Measurements from ENCODE around the gene GMEB1.

DNA sequence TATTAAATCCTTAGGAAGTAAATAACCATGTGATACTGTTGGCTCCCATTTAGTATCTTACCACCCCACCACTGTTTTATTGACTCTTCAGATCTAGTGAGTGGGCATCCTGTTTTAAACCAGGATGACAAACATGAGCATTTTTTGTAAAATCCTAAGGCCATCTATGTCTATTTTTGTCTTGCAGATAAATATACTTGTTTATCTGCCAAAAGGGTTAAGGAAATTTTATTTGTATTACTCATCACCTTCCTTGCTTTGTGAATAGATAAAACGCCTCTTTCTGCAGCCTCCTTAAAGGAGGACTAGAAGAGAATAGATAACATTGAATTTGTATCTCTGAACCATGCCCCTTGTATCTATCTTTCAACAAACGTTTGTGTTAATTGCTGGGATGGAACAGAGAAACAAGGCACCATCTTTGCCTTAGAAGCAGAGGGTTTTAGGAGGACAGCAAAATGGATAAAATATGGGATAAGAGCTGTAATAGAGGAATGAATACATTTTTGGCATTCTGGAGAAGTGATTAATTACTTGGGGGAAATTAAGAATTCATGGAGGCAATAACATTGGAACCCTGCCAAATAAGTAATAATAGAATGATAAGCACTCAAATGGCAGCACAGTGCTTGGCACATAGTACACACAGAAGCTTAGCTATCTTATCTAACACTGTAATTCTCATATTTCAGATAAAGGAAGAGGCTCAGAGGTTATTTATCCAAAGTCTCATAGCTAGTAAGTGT is 82.9 kb downstream of the GMEB1 start:
- TF ChIP-seq POLR2A (IDR thresholded peaks at IDR 0.05; ENCODE audit: low read length): no peak
- no peak for TF ChIP-seq GATA1 (IDR thresholded peaks at IDR 0.05; ENCODE audit: low read depth, low read length)
